Endothelial cell (in vitro differentiated cells): ENCODE measurements around the gene ACTL6B. TPM values are rescaled to one million over a fixed set of nuclear protein-coding genes. Genes with fewer than 3 reads are reported as not detected.

ENCODE experiments used
- DNase-seq: peaks from one replicate; pipeline ENCODE4 v3.0.0; 2021; ENCODE audit warnings: low spot score
- H3K27ac Mint-ChIP-seq: one replicate; pipeline ENCODE4 v1.8.0; 2021; ENCODE audit warnings: mixed read lengths, inconsistent platforms; ENCODE audit not compliant: unreplicated experiment
- H3K27me3 Mint-ChIP-seq: one replicate; pipeline ENCODE4 v1.8.0; 2021; ENCODE audit warnings: mild to moderate bottlenecking, moderate library complexity, mixed read lengths, inconsistent platforms; ENCODE audit not compliant: unreplicated experiment
- H3K36me3 Mint-ChIP-seq: one replicate; pipeline ENCODE4 v1.8.0; 2021; ENCODE audit warnings: mild to moderate bottlenecking, low read depth, mixed read lengths, inconsistent platforms; ENCODE audit not compliant: unreplicated experiment
- H3K4me1 Mint-ChIP-seq: one replicate; pipeline ENCODE4 v1.8.0; 2021; ENCODE audit warnings: mild to moderate bottlenecking, mixed read lengths, inconsistent platforms; ENCODE audit not compliant: unreplicated experiment
- H3K4me3 Mint-ChIP-seq: one replicate; pipeline ENCODE4 v1.8.0; 2021; ENCODE audit warnings: mild to moderate bottlenecking, mixed read lengths, inconsistent platforms; ENCODE audit not compliant: unreplicated experiment
- H3K9me3 Mint-ChIP-seq: one replicate; pipeline ENCODE4 v1.8.0; 2021; ENCODE audit warnings: mixed read lengths, inconsistent platforms; ENCODE audit not compliant: unreplicated experiment
- CTCF ChIP-seq: fragments of 200-600 bp; sonication (generic); IDR thresholded peaks from one replicate; pipeline ENCODE4 v1.5.0; 2021; ENCODE audit warnings: antibody characterized with exemption; ENCODE audit not compliant: unreplicated experiment
- total RNA-seq: library from RNA; stranded (reverse); fragmentation: NEBNext Ultra II Directional; extraction: Animal tissue kit (Norgen Biotek cat#: 25700); gene quantifications from one replicate; pipeline ENCODE4 v1.2.1, GENCODE V29; 2021; ENCODE audit not compliant: unreplicated experiment

Gene ACTL6B
- total RNA-seq, 1 donor from 2014 or later: not detected

- Mint-ChIP-seq H3K27ac (no peak overlapping the region), H3K9me3 (no peaks in the 10 kb centered on the region), H3K4me1 (peaks cover 5% of the 10 kb centered on the region), H3K27me3 (peaks cover 12% of the 10 kb centered on the region), H3K4me3 (no peak overlapping the region), H3K36me3 (peaks cover 17% of the 10 kb centered on the region)
- no peak for TF ChIP-seq CTCF
- no peak for DNase-seq
These were observed 24.5 kb upstream of the ACTL6B start for GRCh38 chr7:100680576-100681271.

- Mint-ChIP-seq H3K27ac (peak overlapping the region; percentile 28), H3K9me3 (no peaks in the 10 kb centered on the region), H3K4me3 (peak overlapping the region; percentile 68), H3K27me3 (peaks cover 12% of the 10 kb centered on the region), H3K4me1 (peaks cover 5% of the 10 kb centered on the region), H3K36me3 (peaks cover 12% of the 10 kb centered on the region)
- TF ChIP-seq CTCF: no peak
- no peak for DNase-seq
These were observed 23.8 kb upstream of the ACTL6B start for GRCh38 chr7:100679927-100680575.

- H3K4me3 Mint-ChIP-seq: peak overlapping the region; percentile 25
- peaks cover 12% of the 10 kb centered on the region for H3K36me3 Mint-ChIP-seq
- H3K4me1 Mint-ChIP-seq: peaks cover 5% of the 10 kb centered on the region
- H3K27me3 Mint-ChIP-seq: peaks cover 12% of the 10 kb centered on the region
- no peak overlapping the region for H3K27ac Mint-ChIP-seq
- no peak for TF ChIP-seq CTCF
- no peak for DNase-seq
- no peaks in the 10 kb centered on the region for H3K9me3 Mint-ChIP-seq
These were observed 23.1 kb upstream of the ACTL6B start for GRCh38 chr7:100679129-100679926.

GRCh38 chr7:100678291-100678984 is 22.2 kb upstream of the ACTL6B start:
- Mint-ChIP-seq H3K27me3 (peaks cover 12% of the 10 kb centered on the region), H3K27ac (no peak overlapping the region), H3K4me3 (peak overlapping the region; percentile 65), H3K9me3 (no peaks in the 10 kb centered on the region), H3K4me1 (peaks cover 5% of the 10 kb centered on the region), H3K36me3 (peaks cover 12% of the 10 kb centered on the region)
- DNase-seq: no peak
- TF ChIP-seq CTCF: no peak
